C1 segment of cervical spinal cord (tissue), 14 donors: ENCODE data around the gene ASAP2.

ENCODE experiments used
- DNase-seq, 14 donors: peaks; one replicate each; lab custom pipeline; 2025; lab: John Stamatoyannopoulos, UW

ASAP2 gene

DNA sequence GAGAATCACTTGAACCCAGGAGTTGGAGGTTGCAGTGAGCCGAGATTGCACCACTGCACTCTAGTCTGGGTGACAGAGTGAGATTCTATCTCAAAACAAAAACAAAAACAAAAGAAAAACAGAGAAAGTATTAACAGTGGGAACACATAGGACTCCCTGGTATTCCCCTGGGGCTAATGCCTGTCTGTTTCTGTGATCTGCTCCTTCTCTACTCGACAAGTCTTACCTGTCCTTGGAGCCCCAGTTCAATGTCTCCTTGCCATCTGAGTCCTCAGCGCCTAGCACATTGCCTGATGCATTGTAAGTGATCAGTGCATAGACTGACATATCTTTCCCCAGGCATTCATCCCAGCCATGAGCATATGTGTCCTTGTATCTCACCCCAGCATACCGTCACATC is 85.8 kb downstream of the ASAP2 start:
- no peak for DNase-seq

DNA sequence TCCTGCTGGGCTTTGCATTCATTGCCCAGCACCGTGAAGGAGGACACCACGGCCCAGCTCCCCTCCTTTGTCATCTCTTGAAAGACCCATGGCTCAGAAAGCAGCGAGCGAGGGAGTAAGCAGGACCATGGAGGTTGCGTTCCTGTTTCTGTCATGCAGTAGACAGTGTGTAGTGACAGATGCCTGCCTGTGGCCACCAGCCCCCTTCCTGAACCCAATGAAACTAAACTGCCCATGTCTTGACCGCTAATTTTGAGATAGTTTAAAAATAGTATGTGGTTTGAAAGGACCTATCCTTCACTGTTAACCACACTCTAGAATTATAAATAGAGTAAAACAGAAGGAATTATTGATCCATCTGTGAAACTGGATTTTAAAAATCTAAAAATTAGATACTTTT is 88.2 kb downstream of the ASAP2 start:
- no peak for DNase-seq

DNA sequence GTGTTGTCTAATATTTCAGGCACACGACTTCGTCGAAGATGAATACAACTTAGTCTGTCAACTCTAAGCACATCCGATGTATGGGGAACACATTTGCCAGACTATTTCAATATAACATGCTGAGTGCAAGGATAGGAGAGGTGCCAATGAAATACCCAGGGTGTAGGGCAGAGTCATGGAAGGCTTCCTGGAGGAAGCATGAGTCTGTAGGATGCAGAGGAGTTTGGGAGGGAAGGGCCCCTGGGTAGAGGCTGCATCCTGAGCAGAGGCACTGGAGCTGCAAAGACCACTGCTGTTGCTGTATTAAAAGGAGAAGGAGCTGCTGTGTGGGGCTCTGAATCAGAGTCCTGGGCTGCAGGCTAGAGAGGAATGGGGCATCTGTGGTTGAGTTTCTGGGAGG is 89.9 kb downstream of the ASAP2 start:
- DNase-seq = no peak

DNA sequence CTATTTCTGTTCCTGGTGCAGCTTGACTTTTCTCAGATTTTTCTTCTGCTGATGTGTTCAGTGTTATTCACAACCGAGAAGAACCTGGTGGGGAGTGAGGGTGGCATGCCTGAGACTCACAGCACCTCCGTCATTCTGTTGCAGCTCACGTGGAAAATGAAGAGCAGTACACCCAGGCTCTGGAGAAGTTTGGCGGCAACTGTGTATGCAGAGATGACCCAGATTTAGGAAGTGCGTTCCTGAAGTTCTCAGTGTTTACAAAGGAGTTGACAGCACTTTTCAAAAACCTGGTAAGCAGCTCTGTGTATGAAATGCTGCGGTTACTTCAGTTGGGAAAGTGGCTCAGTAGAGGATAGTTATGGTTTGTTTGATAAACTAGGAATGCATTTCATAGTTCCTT is 90.5 kb downstream of the ASAP2 start:
- DNase-seq = no peak

DNA sequence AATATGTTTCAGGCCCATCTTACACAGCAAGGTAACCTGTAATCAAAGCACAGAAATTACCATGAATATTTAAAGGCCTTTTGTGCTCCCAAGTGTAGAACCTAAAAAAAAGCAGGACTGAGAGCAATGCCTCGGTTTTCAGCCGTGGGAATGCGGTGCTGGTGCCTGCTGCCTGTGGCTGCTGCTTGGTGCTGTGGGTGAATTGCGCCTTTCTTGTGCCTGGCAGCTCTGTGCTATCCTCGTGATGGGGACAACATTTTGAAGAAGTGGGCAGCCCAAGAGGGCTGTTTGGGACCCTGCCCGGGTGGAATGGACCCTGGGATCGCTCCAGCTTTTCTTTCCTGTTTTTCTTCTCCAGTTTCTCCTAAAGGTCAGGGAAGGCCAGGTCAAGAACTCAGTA is 91.2 kb downstream of the ASAP2 start:
- peak in 6 of 14 donors; percentile 17 to 47 (median 34) for DNase-seq

DNA sequence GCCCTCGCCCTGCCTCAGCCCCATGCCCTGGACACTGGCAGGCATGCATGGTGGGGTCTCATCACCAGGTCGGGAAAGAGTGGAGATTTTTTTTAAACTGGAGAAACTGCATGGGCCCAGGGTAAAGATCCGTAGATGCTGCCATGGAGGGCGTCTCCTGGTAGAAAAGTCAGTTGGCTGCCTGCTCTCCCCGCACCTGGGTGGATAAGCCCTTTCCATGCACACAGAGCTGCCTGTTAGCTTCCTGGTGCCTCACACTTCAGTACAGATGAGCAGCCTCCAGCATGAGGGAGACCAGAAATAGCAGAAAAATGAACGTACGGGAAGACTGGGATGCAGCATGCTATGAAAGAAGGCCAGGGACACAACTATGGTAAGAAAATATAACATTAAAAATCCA is 92.0 kb downstream of the ASAP2 start:
- no peak for DNase-seq

DNA sequence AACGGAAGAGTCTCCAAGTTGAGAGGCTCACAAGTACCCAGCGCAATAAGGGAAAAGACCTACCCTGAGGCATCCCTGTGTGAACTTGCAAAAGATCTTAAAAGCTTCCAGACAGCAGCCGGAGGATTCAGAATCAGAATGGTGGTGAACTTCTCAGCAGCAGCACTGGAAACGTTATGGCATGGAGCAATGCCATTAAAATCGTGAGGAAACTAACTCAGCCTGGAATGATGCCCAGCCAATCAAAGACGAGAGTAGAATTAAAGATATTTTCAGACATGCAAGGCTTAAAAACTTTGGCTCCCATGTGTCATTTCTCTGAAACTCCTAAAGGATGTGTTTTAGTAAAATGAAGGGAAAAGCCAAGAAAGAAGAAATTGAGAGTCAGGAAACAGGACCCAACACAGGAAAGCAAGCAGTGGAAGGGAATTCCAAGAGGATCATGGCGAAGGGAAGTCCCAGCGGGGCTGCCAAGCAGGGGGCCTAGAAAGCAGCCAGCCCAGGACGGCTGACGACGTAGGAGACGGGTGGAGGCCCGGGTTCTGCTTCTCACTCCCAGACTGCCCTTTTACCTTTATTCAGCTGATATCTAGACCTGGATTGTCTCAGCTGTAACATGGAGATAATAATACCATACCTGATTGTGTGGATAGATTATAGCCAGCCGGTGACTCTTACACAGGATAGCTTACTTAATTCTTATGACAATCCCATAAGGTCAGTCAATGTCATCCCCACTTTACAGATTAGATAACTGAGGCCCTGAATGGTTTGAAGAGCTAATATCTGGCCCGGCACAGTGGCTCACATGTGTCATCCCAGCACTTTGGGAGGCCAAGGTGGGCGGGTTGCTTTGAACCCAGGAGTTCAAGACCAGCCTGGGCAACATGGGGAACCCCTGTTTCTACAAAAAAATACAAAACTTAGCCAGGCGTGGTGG is 92.8 kb downstream of the ASAP2 start:
- DNase-seq = no peak

DNA sequence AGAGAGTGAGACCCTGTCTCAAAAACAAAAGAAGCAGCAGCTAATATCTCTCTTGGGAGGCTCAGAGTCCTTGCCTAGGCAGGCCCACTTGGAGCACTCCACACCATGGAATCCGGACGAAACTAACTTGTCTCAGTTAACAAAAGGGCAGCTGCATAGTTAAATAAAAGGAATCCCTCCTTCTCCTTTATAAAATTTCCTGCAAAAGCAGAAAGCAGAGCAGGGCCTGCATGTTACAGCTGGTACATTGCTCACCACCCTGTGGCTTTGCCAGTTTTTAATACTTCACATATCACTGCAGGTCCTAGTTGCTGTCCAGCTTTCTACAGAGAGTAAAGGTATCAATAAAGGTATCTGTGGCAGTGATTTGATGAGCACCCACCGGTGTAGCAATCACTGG is 93.6 kb downstream of the ASAP2 start:
- DNase-seq = no peak

DNA sequence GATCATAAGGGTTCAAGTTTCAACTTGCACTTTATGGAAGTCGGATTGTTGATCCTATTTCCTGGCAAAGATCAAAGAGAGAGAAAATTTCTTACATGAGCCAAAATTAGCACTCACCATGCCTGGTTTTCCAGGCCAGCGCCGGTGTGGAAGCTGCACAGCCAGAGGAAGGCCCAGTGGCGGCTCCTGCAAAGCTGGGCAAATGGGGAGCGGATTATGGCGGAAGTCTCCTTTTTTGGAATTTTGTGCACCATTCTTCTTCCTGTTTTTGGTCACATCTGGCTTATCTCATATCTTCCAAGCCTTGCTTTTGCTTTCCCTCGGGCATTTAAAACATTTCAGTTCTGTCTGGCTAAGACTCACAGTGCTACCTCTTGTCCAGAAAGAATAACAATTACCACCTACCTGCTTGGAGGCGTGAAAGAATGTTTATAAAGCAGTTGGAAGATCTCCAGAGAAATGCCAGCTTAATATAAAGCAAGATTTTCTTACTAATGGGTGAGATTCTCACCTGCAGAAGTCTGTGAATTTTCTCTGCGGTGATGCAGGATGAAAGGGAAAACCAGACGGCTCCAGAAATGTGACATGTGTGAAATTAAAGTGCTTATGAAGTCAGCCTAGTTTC is 94.3 kb downstream of the ASAP2 start:
- no peak for DNase-seq

DNA sequence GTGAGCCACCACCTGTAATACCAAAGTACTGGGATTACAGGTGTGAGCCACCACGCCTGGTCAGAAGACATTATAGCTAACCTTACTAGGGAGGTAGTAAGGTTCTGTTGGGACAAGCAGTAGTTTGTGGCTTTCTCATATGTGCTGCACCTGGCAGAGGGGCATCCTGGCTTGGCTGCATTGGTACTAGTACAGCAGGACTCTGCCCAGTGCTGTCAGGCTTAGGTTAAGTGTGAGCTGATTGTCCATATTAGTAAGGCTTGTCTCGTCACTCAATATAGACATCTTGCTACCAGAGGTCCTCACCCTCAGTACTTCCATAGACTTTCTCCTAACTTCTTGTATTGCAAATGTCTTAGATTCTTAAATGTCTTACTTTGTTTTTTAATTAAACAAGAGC is 96.1 kb downstream of the ASAP2 start:
- DNase-seq = no peak

DNA sequence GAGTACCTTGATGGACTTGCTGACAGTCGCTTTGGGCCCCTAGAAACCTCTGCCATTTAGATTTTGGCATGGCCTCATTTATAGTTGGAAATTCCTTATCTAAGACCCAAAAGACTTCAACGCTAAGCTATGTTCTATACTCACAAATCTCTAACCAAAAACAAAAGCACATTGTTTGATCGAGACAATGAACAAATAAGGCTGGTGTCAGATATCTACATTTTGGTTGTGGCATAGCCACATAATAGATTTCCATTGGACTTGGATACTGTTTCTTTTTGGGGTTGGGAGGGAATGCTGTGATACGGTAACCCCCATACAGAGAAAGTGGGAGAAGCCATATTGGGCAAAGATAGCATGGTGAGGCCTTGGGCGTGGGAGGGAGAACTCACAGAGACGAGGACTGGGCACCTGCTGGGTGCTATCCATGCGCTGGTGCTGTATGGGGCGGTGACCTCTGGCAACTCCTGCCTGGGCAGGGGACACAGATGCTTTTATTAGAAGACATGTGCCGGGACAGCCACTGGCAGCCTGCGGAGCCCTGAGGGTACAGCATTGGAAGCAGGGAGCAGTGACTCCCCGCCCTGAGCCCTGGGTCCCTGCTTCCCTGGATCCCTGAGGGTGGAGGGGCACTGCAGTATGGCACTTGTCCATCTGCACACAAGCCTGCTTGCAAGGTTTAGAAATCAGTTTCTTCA is 97.1 kb downstream of the ASAP2 start:
- DNase-seq = peak in 4 of 14 donors; percentile 7 to 38 (median 22)

DNA sequence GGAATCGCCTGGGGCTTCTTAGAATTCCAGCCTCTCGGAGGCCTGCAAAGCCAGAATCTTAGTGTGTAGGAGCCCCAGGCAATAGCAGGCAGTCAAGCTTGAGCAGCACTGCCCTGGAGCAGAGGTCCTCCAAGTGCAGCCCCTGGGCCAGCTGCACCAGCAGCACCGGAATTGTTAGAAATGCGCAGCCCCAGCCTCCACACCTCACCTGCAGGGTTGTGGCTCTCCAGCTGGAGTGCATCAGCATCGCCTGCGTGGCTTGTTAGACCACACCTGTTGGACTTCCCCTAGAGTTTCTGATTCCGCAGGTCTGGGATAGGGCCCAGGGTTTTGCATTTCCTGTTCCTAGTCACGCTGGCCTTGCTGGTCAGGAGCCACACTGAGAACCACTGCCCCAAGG is 100.3 kb downstream of the ASAP2 start:
- peak in 1 of 14 donors; percentile 15 for DNase-seq

DNA sequence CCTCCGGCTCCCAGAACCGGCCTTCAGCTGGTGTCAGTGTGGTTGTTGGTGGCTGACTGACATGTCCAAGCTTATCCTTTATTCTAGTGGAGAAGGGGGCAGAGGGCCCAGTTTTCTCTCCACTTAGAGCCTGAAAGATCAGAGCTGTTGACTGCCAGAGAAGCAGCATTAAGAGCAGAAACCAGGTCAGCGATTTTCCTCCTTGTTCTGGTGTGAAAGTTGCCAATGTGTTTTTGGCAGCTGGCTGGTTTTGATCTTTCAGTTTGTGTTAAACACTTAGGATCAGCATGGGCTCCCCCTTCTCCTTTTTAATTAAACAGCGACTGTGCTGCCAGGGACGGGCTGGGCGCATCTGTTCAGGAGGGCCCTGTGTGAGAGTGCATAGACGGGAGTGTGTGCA is 100.9 kb downstream of the ASAP2 start:
- DNase-seq = peak in 6 of 14 donors; percentile 16 to 52 (median 27)

DNA sequence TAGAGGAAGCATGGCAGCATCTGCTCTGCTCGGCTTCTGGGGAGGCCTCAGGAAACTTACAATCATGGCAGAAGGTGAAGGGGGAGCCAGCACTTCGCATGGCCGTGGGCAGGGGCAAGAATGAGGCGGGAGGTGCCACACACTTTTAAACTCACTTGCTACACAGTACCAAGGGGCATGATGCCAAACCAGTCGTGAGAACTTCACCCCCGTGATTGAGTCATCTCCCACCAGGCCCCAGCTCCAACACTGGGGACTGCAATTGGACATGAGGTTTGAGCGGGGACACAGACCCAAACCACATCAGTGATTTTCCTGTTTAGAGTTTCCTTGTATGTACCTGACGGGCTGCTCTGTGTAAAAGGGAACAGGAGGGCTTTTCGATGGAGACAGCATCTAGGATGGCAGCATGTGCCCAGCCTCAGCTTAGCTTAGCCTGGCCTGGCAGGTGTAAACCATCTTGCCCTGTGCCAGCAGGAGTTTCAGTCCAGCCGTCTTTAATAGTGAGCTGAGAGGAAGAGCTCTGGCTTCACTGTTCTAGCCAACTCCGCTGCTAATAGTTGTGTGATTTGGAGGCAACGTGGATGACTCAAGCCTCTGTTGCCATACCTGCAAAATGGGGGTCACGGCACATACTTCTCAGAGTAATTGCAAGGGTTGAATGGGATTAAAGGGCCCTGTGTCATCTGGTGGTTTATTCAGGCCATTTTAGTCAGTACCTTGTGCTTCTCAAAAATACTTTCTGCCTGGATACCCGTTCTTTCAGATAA is 101.8 kb downstream of the ASAP2 start:
- DNase-seq = peak in 2 of 14 donors; percentile 6 to 13

DNA sequence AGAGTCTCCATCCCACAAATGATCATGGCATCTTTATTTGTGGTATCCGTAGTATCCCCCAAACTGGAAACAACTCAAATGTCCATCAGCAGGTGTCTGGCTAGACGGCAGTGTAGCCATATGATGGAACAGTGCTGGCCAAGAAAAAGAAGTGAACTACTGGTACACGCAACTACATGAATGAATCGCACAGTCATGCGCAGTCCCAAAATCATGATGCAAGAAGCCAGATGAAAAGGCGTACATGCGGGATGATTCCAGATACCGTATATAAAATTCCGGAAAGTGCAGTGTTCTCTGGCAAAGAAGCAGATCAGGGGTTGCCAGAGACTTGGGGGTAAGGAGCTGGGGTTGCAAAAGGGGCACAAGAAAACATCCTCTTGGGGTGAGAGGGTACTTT is 102.5 kb downstream of the ASAP2 start:
- no peak for DNase-seq

DNA sequence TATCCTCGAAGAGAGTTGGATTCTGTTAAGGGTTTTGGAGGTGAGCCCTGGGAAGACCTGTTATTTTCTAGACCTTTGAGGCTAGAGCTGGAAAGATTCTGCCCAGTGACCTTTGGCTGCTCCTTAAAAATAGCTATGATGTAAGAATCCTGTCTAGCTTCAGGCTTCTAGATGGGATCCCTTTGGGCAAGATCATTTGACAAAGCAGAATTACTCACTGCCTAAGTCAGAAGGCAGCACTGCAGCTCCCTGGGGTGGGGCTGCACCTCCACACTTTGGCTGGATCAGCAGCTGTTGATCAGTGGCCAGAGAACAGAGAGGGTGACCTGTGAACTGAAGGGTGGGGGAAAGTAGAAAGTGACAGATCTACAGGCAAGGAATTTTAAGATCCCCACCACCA is 103.8 kb downstream of the ASAP2 start:
- DNase-seq = no peak

DNA sequence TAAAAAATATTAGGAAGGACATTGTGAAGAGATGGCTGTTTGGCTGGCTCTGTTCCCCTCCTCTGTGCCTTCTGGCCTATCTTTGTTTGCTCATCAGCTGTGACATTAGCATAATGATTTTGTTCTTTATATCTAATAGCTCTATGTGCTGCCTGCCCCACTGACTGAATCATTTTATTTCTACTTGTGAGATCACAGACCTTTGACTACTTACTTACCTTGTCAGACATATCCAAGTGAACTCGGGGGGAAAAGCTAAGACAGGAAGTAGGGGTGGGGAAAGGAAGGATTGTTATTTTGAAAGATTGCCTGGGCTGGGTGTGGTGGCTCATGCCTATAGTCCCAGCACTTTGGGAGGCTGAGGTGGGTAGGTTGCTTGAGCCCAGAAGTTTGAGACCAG is 104.2 kb downstream of the ASAP2 start:
- no peak for DNase-seq

DNA sequence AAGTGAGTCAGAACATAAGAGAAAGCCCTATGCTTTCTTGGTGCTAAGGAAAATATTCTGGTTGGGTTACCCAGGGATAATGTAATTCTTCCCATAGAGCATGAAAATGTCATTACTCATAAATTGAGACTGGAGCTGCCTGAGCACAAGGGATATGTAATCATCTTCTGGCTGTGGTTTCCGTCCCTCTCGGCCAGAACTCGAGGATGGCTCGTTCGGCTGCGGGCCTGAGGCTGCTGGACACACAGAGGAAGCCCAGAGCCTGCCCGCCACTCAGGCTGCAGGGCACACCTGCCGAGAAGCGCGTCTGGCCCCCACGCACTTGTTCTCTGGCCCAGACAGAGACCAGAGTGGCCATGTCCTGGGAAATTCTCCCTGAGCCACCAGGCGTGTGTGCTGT is 104.9 kb downstream of the ASAP2 start:
- DNase-seq = peak in 3 of 14 donors; percentile 5 to 91 (median 28)

DNA sequence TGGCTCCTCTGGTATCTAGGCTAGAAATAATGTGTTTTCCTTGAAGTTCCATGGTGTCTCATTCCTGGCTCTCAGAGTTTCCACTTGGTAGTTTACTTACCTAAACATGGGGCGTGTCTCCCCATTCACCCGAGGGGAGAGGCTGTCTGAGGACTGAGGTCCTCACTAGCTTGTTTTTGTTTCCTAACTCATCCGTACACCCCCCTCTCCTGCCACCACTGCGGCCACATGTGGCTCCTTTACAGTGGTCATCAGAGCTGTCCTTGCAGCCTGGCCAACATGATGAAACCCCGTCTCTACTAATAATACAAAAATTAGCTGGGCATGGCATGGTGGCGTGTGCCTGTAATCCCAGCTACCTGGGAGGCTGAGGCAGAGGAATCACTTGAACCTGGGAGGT is 106.0 kb downstream of the ASAP2 start:
- no peak for DNase-seq

DNA sequence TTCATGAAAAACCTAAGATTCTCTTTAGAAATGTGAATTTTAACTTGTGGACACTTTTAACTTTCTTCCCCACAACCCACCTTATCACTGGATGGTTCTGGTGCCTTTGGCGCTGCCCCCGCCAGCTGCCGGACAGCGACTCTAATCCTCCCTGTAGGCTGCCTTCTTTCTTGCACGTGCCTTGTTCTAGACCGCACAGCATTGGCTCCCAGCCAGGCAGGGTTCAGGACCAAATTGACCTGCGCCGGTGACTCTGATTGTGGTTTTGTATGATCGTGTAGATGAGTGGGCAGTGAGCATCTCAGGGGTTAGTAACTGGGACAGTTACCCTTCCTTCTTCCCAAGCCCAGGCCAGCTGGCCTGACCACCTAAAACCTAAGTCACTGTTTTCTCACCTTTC is 106.8 kb downstream of the ASAP2 start:
- DNase-seq = no peak

DNA sequence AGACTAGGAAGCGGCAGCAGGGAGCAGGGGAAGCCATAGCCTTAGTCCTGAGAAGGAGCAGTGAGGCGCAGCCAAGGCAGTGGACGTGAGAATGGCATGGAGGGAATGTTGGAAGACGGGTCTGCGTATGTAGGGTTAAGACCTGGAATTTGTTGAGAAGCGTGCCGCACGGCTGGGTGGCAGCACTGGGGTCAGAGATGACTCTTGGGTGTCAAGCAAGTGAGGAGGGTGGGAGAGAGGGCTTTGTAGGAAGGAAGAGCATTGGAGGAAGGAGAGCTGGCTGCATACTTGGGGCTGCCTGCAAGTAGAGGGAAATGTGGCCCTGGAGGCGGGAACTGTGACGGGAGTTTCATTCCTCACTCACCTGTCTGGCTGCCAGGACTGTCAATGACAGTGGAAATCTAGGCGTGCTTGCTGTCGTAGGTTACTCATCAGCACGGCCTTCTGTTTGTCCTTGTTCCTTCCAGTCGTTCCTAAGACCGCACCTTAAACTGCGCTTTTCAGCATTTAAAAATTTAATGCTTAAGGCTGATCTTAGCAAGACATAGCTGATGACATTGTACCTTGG is 108.8 kb downstream of the ASAP2 start:
- no peak for DNase-seq
